OCI-LY1 (cell line): Measurements from ENCODE around the gene FAM50B.

ENCODE experiments used
- H2AFZ ChIP-seq: fragments of 200-600 bp; sonication (generic), shearing (Covaris generic); 2 replicates; pipeline ENCODE4 v1.6.0; 2014; ENCODE audit warnings: antibody characterized with exemption, mild to moderate bottlenecking, low read length
- H3F3A ChIP-seq: fragments of 200-600 bp; sonication (generic), shearing (Covaris generic); 2 replicates; pipeline ENCODE4 v1.6.0; 2014; ENCODE audit warnings: mild to moderate bottlenecking, antibody characterized with exemption, low read length, moderate library complexity; ENCODE audit not compliant: insufficient read depth
- H3K27ac ChIP-seq: fragments of 200-600 bp; sonication (generic); 2 replicates; pipeline ENCODE4 v1.5.1; 2014; ENCODE audit warnings: low read length, mixed run types, mild to moderate bottlenecking, low read depth; ENCODE audit not compliant: poor library complexity, severe bottlenecking
- H3K27me3 ChIP-seq: fragments of 200-600 bp; sonication (generic); 2 replicates; pipeline ENCODE4 v1.6.0; 2014; ENCODE audit warnings: antibody characterized with exemption, mild to moderate bottlenecking, low read length, moderate library complexity; ENCODE audit not compliant: insufficient read depth
- H3K36me3 ChIP-seq: fragments of 200-600 bp; sonication (generic); 2 replicates; pipeline ENCODE4 v1.6.1; 2014; ENCODE audit warnings: mild to moderate bottlenecking, antibody characterized with exemption, low read length, moderate library complexity, mixed read lengths; ENCODE audit not compliant: insufficient read depth
- H3K4me1 ChIP-seq: fragments of 200-600 bp; sonication (generic); 2 replicates; pipeline ENCODE4 v1.5.1; 2014; ENCODE audit warnings: mild to moderate bottlenecking, low read length, moderate library complexity; ENCODE audit not compliant: insufficient read depth, severe bottlenecking
- H3K4me2 ChIP-seq: fragments of 200-600 bp; sonication (generic), shearing (Covaris generic); 2 replicates; pipeline ENCODE4 v1.6.1; 2014; ENCODE audit warnings: low read length
- H3K4me3 ChIP-seq: fragments of 200-600 bp; sonication (generic); 2 replicates; pipeline ENCODE4 v1.5.1; 2014; ENCODE audit warnings: low read length, low read depth, mild to moderate bottlenecking, mixed read lengths; ENCODE audit not compliant: poor library complexity, severe bottlenecking
- H3K79me2 ChIP-seq: fragments of 200-600 bp; shearing (Covaris generic); 2 replicates; pipeline ENCODE4 v1.6.1; 2016; ENCODE audit warnings: mixed run types, low read length, mixed read lengths; ENCODE audit not compliant: insufficient read depth
- H3K9ac ChIP-seq: fragments of 200-600 bp; sonication (generic), shearing (Covaris generic); 2 replicates; pipeline ENCODE4 v1.6.1; 2014; ENCODE audit warnings: mild to moderate bottlenecking, low read length, mixed read lengths
- H3K9me2 ChIP-seq: fragments of 200-600 bp; sonication (generic), shearing (Covaris generic); 2 replicates; pipeline ENCODE4 v1.6.1; 2014; ENCODE audit warnings: low read depth, mild to moderate bottlenecking, low read length, mixed read lengths
- H3K9me3 ChIP-seq: fragments of 200-600 bp; shearing (Covaris generic); 2 replicates; pipeline ENCODE4 v1.6.1; 2014; ENCODE audit warnings: low read length, mixed read lengths
- H4K20me1 ChIP-seq: fragments of 200-600 bp; sonication (generic), shearing (Covaris generic); 2 replicates; pipeline ENCODE4 v1.6.0; 2016; ENCODE audit warnings: mild to moderate bottlenecking, low read length; ENCODE audit not compliant: insufficient read depth
- EZH2 ChIP-seq: fragments of 200-600 bp; sonication (generic), shearing (Covaris generic); IDR thresholded peaks from 2 replicates; pipeline ENCODE4 v1.8.0; 2017; ENCODE audit warnings: borderline replicate concordance, mixed run types, mild to moderate bottlenecking, antibody characterized with exemption, low read length, moderate library complexity, mixed read lengths
- TF ChIP-seq, protein P1 (sequence below): fragments of 200-600 bp; sonication (generic), shearing (Covaris generic); IDR thresholded peaks from 2 replicates; pipeline ENCODE4 v1.5.1; 2017; ENCODE audit warnings: mild to moderate bottlenecking, antibody characterized with exemption, low read length, moderate library complexity, mixed read lengths

Gene FAM50B

DNA sequence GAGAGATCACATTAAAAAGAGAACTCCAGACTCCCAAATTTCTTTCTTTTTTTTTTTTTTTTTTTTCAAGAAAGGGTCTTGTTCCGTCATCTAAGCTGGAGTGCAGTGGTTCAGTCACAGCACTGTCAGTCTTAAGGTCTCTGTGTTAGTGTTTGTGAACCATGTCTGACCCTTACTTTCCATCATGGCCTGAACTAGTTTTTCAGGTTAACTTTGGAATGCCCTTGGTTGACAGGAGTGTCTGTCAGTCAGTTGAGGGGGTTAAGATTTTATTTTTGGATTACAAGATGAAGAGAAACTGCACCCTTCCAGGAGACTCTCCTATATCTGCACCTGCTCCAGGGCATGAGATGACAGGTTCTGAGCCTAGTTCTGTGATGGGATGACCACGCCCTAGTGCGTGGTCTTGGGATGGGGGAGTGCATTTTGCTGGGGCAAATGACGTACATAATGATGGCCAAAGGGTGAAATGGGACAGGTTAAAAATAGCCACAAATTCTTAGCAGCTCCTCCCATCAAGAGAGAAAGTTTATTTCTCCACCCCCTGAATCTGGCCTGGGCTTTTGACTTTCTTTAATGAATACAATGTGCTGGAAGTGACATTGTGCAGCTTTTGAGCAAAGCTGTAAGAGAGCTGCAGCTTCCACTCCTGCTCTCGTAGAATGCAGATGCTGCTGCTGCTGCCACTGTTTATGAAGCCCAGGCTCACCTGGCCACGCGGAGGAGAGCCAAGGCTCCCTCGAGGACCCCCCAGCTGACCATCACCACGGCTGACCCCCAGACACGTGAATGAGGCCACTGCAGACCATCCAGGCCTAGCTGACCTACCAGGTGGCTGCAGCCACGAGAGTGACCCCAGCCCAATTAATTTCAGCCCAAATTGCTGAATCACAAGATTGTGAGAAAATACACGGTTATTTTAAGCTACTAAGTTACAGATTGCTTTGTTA is 29.7 kb upstream of the FAM50B start:
- no peaks in the 10 kb centered on the region for H4K20me1 ChIP-seq
- no peaks in the 10 kb centered on the region for H3K9me2 ChIP-seq
- H3K36me3 ChIP-seq: no peaks in the 10 kb centered on the region
- TF ChIP-seq EZH2: no peak
- TF ChIP-seq, protein P1, sequence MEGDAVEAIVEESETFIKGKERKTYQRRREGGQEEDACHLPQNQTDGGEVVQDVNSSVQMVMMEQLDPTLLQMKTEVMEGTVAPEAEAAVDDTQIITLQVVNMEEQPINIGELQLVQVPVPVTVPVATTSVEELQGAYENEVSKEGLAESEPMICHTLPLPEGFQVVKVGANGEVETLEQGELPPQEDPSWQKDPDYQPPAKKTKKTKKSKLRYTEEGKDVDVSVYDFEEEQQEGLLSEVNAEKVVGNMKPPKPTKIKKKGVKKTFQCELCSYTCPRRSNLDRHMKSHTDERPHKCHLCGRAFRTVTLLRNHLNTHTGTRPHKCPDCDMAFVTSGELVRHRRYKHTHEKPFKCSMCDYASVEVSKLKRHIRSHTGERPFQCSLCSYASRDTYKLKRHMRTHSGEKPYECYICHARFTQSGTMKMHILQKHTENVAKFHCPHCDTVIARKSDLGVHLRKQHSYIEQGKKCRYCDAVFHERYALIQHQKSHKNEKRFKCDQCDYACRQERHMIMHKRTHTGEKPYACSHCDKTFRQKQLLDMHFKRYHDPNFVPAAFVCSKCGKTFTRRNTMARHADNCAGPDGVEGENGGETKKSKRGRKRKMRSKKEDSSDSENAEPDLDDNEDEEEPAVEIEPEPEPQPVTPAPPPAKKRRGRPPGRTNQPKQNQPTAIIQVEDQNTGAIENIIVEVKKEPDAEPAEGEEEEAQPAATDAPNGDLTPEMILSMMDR: no peak
- H3F3A ChIP-seq: no peaks in the 10 kb centered on the region
- no peak overlapping the region for H3K4me2 ChIP-seq
- H3K4me3 ChIP-seq: no peak overlapping the region
- H3K27me3 ChIP-seq: no peaks in the 10 kb centered on the region
- H3K4me1 ChIP-seq: no peaks in the 10 kb centered on the region
- no peak overlapping the region for H3K27ac ChIP-seq
- H2AFZ ChIP-seq: no peak overlapping the region
- no peak overlapping the region for H3K9ac ChIP-seq
- no peaks in the 10 kb centered on the region for H3K79me2 ChIP-seq
- H3K9me3 ChIP-seq: no peaks in the 10 kb centered on the region

DNA sequence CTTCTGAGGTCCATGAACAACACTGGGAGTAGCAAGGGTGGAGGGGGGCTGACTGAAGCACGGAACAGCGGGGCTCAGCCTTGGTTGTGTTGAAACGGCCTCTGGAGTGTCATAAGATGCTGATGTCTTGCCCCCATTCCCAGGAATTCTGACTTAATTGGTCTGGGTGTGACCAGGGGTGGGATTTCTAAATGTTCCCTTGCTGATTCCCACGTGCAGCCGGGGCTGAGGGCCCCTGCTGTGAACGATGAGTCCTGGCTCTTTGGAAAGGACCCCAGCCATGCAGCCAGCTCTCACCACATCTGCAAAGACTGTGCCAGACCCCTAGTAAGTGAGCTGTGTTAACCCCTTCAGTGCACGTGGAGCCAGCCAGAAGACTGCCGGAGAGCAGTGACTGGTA is 28.6 kb upstream of the FAM50B start:
- Histone ChIP-seq H3K4me1 (no peaks in the 10 kb centered on the region), H3K9me3 (no peaks in the 10 kb centered on the region), H3K4me3 (no peak overlapping the region), H3K9ac (no peak overlapping the region), H3K4me2 (no peak overlapping the region), H3K79me2 (no peaks in the 10 kb centered on the region), H4K20me1 (no peaks in the 10 kb centered on the region), H3K9me2 (no peaks in the 10 kb centered on the region), H3F3A (no peaks in the 10 kb centered on the region), H2AFZ (no peak overlapping the region), H3K27ac (no peak overlapping the region), H3K27me3 (no peaks in the 10 kb centered on the region), H3K36me3 (no peaks in the 10 kb centered on the region)
- TF ChIP-seq, protein P1: no peak
- no peak for TF ChIP-seq EZH2

DNA sequence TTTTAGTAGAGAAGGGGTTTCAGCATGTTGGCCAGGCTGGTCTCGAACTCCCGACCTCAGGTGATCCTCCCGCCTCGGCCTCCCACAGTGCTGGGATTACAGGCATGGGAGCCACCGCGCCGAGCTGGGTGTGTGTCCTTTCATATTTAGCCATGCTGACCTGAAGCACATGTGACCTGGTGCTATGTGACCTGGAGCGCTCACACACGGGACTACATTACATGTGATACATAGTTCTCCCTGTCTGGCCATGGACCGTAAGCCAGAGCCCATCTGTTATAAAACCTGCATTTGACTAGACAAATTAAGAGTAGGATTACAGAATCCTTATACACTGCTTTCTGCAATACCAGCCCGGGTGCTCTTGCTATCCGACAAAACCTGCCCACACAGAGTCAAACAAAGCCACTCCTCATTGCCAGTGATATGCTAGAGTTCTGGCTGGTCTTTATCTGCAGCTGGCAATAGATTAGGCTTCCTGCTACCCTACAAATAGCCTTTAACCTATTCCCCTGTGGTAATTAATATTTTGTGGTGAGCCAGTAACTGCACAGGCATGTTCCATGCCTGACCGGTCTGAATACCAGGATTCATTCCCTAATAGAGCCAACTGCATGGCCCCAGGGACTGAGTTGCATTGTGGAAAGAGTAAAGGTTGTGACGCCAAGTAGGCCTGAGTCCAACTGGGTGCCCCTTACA is 26.3 kb upstream of the FAM50B start:
- Histone ChIP-seq H3K27ac (no peak overlapping the region), H3K4me3 (no peak overlapping the region), H2AFZ (no peak overlapping the region), H3K4me2 (no peak overlapping the region), H3K4me1 (no peaks in the 10 kb centered on the region), H3K9me3 (no peaks in the 10 kb centered on the region), H3K79me2 (no peaks in the 10 kb centered on the region), H3K36me3 (no peaks in the 10 kb centered on the region), H3K27me3 (no peaks in the 10 kb centered on the region), H4K20me1 (no peaks in the 10 kb centered on the region), H3K9me2 (no peaks in the 10 kb centered on the region), H3F3A (no peaks in the 10 kb centered on the region), H3K9ac (no peak overlapping the region)
- TF ChIP-seq, protein P1: no peak
- TF ChIP-seq EZH2: no peak
